Mesenteric fat pad (tissue), 1 donor: ENCODE data around the gene RPRD1B. TPM values are rescaled to one million over a fixed set of nuclear protein-coding genes. Genes with fewer than 3 reads are reported as not detected.

Experiments
- DNase-seq: peaks from one replicate; pipeline ENCODE4 v3.0.0-alpha.2; 2020; ENCODE audit warnings: low spot score
- total RNA-seq: library from RNA; stranded (reverse); fragmentation: NEBNext Ultra II Directional; extraction: Animal tissue kit (Norgen Biotek cat#: 25700); gene quantifications from one replicate; pipeline ENCODE4 v1.2.1, GENCODE V29; 2021
- donor health status: DM: yes; HTN: yes; CAD: no.

The RPRD1B gene
- total RNA-seq, 1 donor from 2014 or later, result 24.4 TPM

- no peak for DNase-seq
Measured at GRCh38 chr20:38117635-38118034, 84.1 kb downstream of the RPRD1B start.

GRCh38 chr20:38119446-38119845 lies 85.9 kb downstream of the RPRD1B start:
- no peak for DNase-seq

- DNase-seq, result no peak
Measured at GRCh38 chr20:38120625-38120988, 87.1 kb downstream of the RPRD1B start.

GRCh38 chr20:38121741-38122140 lies 88.2 kb downstream of the RPRD1B start:
- peak; percentile 9 for DNase-seq

GRCh38 chr20:38123021-38123587 lies 89.6 kb downstream of the RPRD1B start:
- DNase-seq, result peak; percentile 51

- DNase-seq, result peak; percentile 90
Measured at GRCh38 chr20:38125157-38126056, 91.9 kb downstream of the RPRD1B start.

GRCh38 chr20:38126146-38126921 lies 92.8 kb downstream of the RPRD1B start:
- peak; percentile 86 for DNase-seq

GRCh38 chr20:38126932-38127621 lies 93.5 kb downstream of the RPRD1B start:
- peak; percentile 74 for DNase-seq

GRCh38 chr20:38127920-38128528 lies 94.5 kb downstream of the RPRD1B start:
- DNase-seq, result peak; percentile 74

- DNase-seq, result peak; percentile 67
Measured at GRCh38 chr20:38128691-38129090, 95.1 kb downstream of the RPRD1B start.

- DNase-seq, result peak; percentile 62
Measured at GRCh38 chr20:38129248-38129865, 95.8 kb downstream of the RPRD1B start.

GRCh38 chr20:38129893-38130609 lies 96.5 kb downstream of the RPRD1B start:
- no peak for DNase-seq

- peak; percentile 82 for DNase-seq
Measured at GRCh38 chr20:38130687-38131587, 97.4 kb downstream of the RPRD1B start.

GRCh38 chr20:38131588-38132121 lies 98.1 kb downstream of the RPRD1B start:
- DNase-seq, result no peak

GRCh38 chr20:38132156-38132909 lies 98.8 kb downstream of the RPRD1B start:
- DNase-seq, result no peak

GRCh38 chr20:38132910-38133501 lies 99.5 kb downstream of the RPRD1B start:
- DNase-seq, result no peak
